ENCODE measurements around the gene PWWP2B. TPM values are rescaled to one million over a fixed set of nuclear protein-coding genes. Genes with fewer than 3 reads are reported as not detected.

The PWWP2B gene
- total and polyA plus RNA-seq, 2 experiments from 2014 or later: 2.3 to 12.8 TPM

- Mint-ChIP-seq H3K9me3 (no peaks in the 10 kb centered on the region), H3K4me3 (no peak overlapping the region), H3K36me3 (ENCODE audit: low read depth) (no peaks in the 10 kb centered on the region), H3K27me3 (ENCODE audit: insufficient read depth, low read depth, poor library complexity) (peaks cover 15% of the 10 kb centered on the region), H3K27ac (no peak overlapping the region), H3K4me1 (no peaks in the 10 kb centered on the region; the same call in 2 of the 3 replicates)
- Histone ChIP-seq H3K4me3 (no peak overlapping the region), H3K27me3 (ENCODE audit: insufficient read depth) (no peaks in the 10 kb centered on the region), H3K79me2 (replicated peaks; ENCODE audit: insufficient read depth) (no peaks in the 10 kb centered on the region), H3K4me1 (ENCODE audit: insufficient read depth) (no peaks in the 10 kb centered on the region), H3F3A (replicated peaks; ENCODE audit: low read depth) (no peaks in the 10 kb centered on the region), H3K36me3 (ENCODE audit: insufficient read depth) (no peaks in the 10 kb centered on the region), H3K27ac (ENCODE audit: low read depth) (no peak overlapping the region), H3K9me2 (ENCODE audit: insufficient read depth) (no peaks in the 10 kb centered on the region), H2AFZ (no peak overlapping the region), H3K4me2 (no peak overlapping the region), H4K20me1 (replicated peaks; ENCODE audit: insufficient read depth) (no peaks in the 10 kb centered on the region)
- no peak for TF ChIP-seq CREB1 (CRISPR knock-in tag; IDR thresholded peaks at IDR 0.05; ENCODE audit: low read depth)
- TF ChIP-seq REST (IDR thresholded peaks at IDR 0.05; ENCODE audit: unreplicated experiment): no peak
- TF ChIP-seq EZH2 (IDR thresholded peaks at IDR 0.05; ENCODE audit: low read depth, unreplicated experiment): no peak
- no peak for TF ChIP-seq ZNF331 (CRISPR knock-in tag; IDR thresholded peaks at IDR 0.05; ENCODE audit: low read depth)
- ATAC-seq: no peak
- no peak for DNase-seq (ENCODE audit: low spot score)
These were observed 62.5 kb downstream of the PWWP2B start for GRCh38 chr10:132459301-132460003.

GRCh38 chr10:132460071-132460470, 63.1 kb downstream of the PWWP2B start:
- no peaks in the 10 kb centered on the region for H3K4me1 ChIP-seq (ENCODE audit: insufficient read depth)
- H3K9me2 ChIP-seq (ENCODE audit: insufficient read depth): no peaks in the 10 kb centered on the region
- H3K27me3 ChIP-seq (ENCODE audit: insufficient read depth): no peaks in the 10 kb centered on the region
- H3K79me2 ChIP-seq (replicated peaks; ENCODE audit: insufficient read depth): no peaks in the 10 kb centered on the region
- TF ChIP-seq REST (IDR thresholded peaks at IDR 0.05; ENCODE audit: unreplicated experiment) (no peak), ZNF462 (CRISPR knock-in tag; IDR thresholded peaks at IDR 0.05) (no peak), STAT1 (IDR thresholded peaks at IDR 0.05; ENCODE audit: unreplicated experiment) (no peak)
- H3K36me3 ChIP-seq (ENCODE audit: insufficient read depth): no peaks in the 10 kb centered on the region
- ATAC-seq: no peak
- no peaks in the 10 kb centered on the region for H4K20me1 ChIP-seq (replicated peaks; ENCODE audit: insufficient read depth)
- H3F3A ChIP-seq (replicated peaks; ENCODE audit: low read depth): no peaks in the 10 kb centered on the region
- Mint-ChIP-seq H3K4me3 (no peak overlapping the region), H3K36me3 (ENCODE audit: low read depth) (no peaks in the 10 kb centered on the region), H3K27me3 (ENCODE audit: insufficient read depth, low read depth, poor library complexity) (peaks cover 15% of the 10 kb centered on the region), H3K27ac (no peak overlapping the region), H3K4me1 (no peaks in the 10 kb centered on the region; the same call in 2 of the 3 replicates), H3K9me3 (no peaks in the 10 kb centered on the region)
- H3K4me2 ChIP-seq: no peak overlapping the region
- no peak overlapping the region for H3K4me3 ChIP-seq
- H3K27ac ChIP-seq (ENCODE audit: low read depth): no peak overlapping the region
- no peak overlapping the region for H2AFZ ChIP-seq
- no peak for DNase-seq (ENCODE audit: low spot score)
